ENCODE results near the gene LUC7L. TPM values are rescaled to one million over a fixed set of nuclear protein-coding genes. Genes with fewer than 3 reads are reported as not detected.
"Not testable (repeated sequence)": the region's sequence is repeated elsewhere in the genome, so short reads cannot be mapped to it uniquely, and the experiment has no call there.

LUC7L gene
- total RNA-seq, 1 experiment from 2014 or later: 74.1 TPM

DNA sequence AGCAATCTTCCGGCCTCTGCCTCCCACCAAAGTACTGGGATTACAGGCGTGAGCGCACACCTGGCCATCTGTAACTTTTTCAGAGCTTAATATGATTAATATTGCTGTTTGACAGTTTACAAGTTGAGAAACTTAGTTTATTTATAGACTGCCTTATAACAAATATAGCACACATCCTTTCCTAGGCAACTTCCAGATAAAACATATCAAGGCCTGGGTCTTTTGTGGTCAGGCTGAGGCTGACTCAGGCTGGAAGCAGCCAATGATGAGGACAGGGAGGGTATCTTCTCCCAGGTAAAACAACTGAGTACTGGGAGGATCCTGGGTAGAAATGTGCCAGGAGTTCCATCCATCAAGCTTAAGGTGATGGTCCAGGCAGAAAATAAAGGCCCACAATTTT, 16.2 kb downstream of the LUC7L start:
- no peak overlapping the region for H3K4me3 Mint-ChIP-seq (ENCODE audit: unreplicated experiment)
- intact Hi-C loops (cut with micrococcal nuclease): no loop called here
- BruUV-seq (replicated peaks): no TSS peak
- H3K36me3 Mint-ChIP-seq (ENCODE audit: insufficient read depth, unreplicated experiment): peaks cover 92% of the 10 kb centered on the region
- ChIA-PET CTCF (interaction anchor here (0.6 to 1.3 kb wide), 3 partner anchors 22 to 149 kb away, joined by 3 to 4 read pairs (median 3); partner anchors contain the start of gene FAM234A), POLR2A (interaction anchor here (0.6 to 1.9 kb wide), 4 partner anchors 12 to 22 kb away, joined by 3 to 8 read pairs (median 6); partner anchors contain the start of gene FAM234A)
- no peak for DNase-seq (ENCODE audit: unreplicated experiment)
- no peak for TF ChIP-seq CTCF (IDR thresholded peaks at IDR 0.05; ENCODE audit: unreplicated experiment)
- H3K27ac Mint-ChIP-seq (ENCODE audit: low read depth, unreplicated experiment): no peak overlapping the region
- H3K4me1 Mint-ChIP-seq (ENCODE audit: insufficient read depth, unreplicated experiment): no peaks in the 10 kb centered on the region
- no peaks in the 10 kb centered on the region for H3K27me3 Mint-ChIP-seq (ENCODE audit: insufficient read depth, unreplicated experiment)
- no peaks in the 10 kb centered on the region for H3K9me3 Mint-ChIP-seq (ENCODE audit: unreplicated experiment)

DNA sequence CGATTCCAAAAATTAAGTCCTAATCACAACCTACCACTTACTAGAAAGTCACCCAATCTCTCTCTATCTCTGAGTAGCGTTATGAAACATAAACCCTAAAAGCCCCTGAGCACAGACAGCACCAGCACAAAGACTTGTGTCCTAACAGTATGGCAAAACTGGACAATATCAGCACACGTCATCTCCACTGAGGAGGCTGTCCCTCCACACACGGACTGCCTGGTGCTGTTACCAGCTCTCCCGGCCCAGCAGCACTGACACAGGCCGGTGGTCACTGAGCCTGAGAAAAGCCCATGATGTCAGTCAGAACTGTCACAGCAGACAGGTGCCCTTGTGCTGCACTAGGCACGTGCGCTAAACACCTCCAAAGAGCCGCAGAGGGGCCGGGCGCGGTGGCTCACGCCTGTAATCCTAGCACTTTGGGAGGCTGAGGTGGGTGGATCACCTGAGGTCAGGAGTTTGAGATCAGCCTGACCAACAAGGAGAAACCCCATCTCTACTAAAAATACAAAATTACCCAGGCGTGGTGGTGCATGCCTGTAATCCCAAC, 17.5 kb downstream of the LUC7L start:
- H3K27me3 Mint-ChIP-seq (ENCODE audit: insufficient read depth, unreplicated experiment); DNase-seq (ENCODE audit: unreplicated experiment); H3K4me3 Mint-ChIP-seq (ENCODE audit: unreplicated experiment); BruUV-seq (replicated peaks); POLR2A ChIA-PET; H3K27ac Mint-ChIP-seq (ENCODE audit: low read depth, unreplicated experiment); H3K4me1 Mint-ChIP-seq (ENCODE audit: insufficient read depth, unreplicated experiment); H3K9me3 Mint-ChIP-seq (ENCODE audit: unreplicated experiment); intact Hi-C loops (cut with micrococcal nuclease): not testable (repeated sequence)
- CTCF ChIA-PET: interaction anchor here (1.3 kb wide), 1 partner anchor 151 kb away, joined by 4 read pairs; no protein-coding TSS in a partner anchor
- H3K36me3 Mint-ChIP-seq (ENCODE audit: insufficient read depth, unreplicated experiment): peaks cover 92% of the 10 kb centered on the region

GRCh38 chr16:209359-209758, 19.9 kb downstream of the LUC7L start:
- H3K4me1 Mint-ChIP-seq (ENCODE audit: insufficient read depth, unreplicated experiment); BruUV-seq (replicated peaks); intact Hi-C loops (cut with micrococcal nuclease); H3K27ac Mint-ChIP-seq (ENCODE audit: low read depth, unreplicated experiment); H3K9me3 Mint-ChIP-seq (ENCODE audit: unreplicated experiment); H3K4me3 Mint-ChIP-seq (ENCODE audit: unreplicated experiment); DNase-seq (ENCODE audit: unreplicated experiment); H3K27me3 Mint-ChIP-seq (ENCODE audit: insufficient read depth, unreplicated experiment): not testable (repeated sequence)
- H3K36me3 Mint-ChIP-seq (ENCODE audit: insufficient read depth, unreplicated experiment): peaks cover 92% of the 10 kb centered on the region
- ChIA-PET CTCF (interaction anchor here (0.6 to 1.3 kb wide), 4 partner anchors 8 to 153 kb away, joined by 3 to 4 read pairs (median 3); no protein-coding TSS in a partner anchor), POLR2A (interaction anchor here (0.6 to 2.4 kb wide), 4 partner anchors 16 to 44 kb away, joined by 4 to 7 read pairs (median 4); partner anchors contain the start of gene LUC7L)

DNA sequence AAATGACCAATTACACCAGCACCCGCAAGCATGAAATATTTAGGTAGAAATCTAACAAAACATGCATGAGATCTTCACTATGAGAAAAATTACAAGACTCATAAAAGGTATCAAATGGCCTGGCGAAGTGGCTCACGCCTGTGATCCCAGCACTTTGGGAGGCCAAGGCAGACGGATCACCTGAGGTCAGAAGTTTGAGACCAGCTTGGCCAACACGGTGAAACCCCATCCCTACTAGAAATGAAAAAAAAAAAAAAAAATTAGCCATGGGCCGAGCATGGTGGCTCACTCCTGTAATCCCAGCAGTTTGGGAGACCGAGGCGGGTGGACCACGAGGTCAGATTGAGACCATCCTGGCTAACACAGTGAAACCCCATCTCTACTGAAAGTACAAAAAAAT, 25.2 kb downstream of the LUC7L start:
- H3K36me3 Mint-ChIP-seq (ENCODE audit: insufficient read depth, unreplicated experiment): peaks cover 98% of the 10 kb centered on the region
- POLR2A ChIA-PET; H3K4me1 Mint-ChIP-seq (ENCODE audit: insufficient read depth, unreplicated experiment); H3K9me3 Mint-ChIP-seq (ENCODE audit: unreplicated experiment); BruUV-seq (replicated peaks); H3K27ac Mint-ChIP-seq (ENCODE audit: low read depth, unreplicated experiment); H3K27me3 Mint-ChIP-seq (ENCODE audit: insufficient read depth, unreplicated experiment); intact Hi-C loops (cut with micrococcal nuclease); DNase-seq (ENCODE audit: unreplicated experiment); H3K4me3 Mint-ChIP-seq (ENCODE audit: unreplicated experiment): not testable (repeated sequence)
- CTCF ChIA-PET: interaction anchor here (1.2 kb wide), 1 partner anchor 147 kb away, joined by 3 read pairs; no protein-coding TSS in a partner anchor

GRCh38 chr16:203246-203645, 26.0 kb downstream of the LUC7L start:
- H3K27ac Mint-ChIP-seq (ENCODE audit: low read depth, unreplicated experiment): no peak overlapping the region
- H3K4me3 Mint-ChIP-seq (ENCODE audit: unreplicated experiment): no peak overlapping the region
- no peak for DNase-seq (ENCODE audit: unreplicated experiment)
- H3K9me3 Mint-ChIP-seq (ENCODE audit: unreplicated experiment): no peaks in the 10 kb centered on the region
- peaks cover 98% of the 10 kb centered on the region for H3K36me3 Mint-ChIP-seq (ENCODE audit: insufficient read depth, unreplicated experiment)
- no peaks in the 10 kb centered on the region for H3K27me3 Mint-ChIP-seq (ENCODE audit: insufficient read depth, unreplicated experiment)
- ChIA-PET CTCF (interaction anchor here (0.5 to 1.2 kb wide), 3 partner anchors 22 to 147 kb away, joined by 3 read pairs; no protein-coding TSS in a partner anchor), POLR2A (no interaction called here)
- no peaks in the 10 kb centered on the region for H3K4me1 Mint-ChIP-seq (ENCODE audit: insufficient read depth, unreplicated experiment)
- TF ChIP-seq CTCF (IDR thresholded peaks at IDR 0.05; ENCODE audit: unreplicated experiment): no peak
- intact Hi-C loops (cut with micrococcal nuclease): no loop called here
- BruUV-seq (replicated peaks): no TSS peak
